IMR-90 (cell line): ENCODE results near the gene JPT2. TPM values are rescaled to one million over a fixed set of nuclear protein-coding genes. Genes with fewer than 3 reads are reported as not detected.

Experiments used
- ATAC-seq: fragments of 200-7000 bp; cut with Tn5 transposase; 2 replicates; pipeline ENCODE4 v1.9.1; 2020; ENCODE audit warnings: low read depth, mild to moderate bottlenecking, moderate library complexity
- BruUV-seq: library from RNA; stranded (reverse); fragments of 400-500 nt; replicated peaks from 2 replicates; lab custom pipeline; 2021; lab: Mats Ljungman, UMichigan
- CTCF ChIA-PET: fragments of 300-600 bp; formaldehyde crosslinking; extraction: SDS; loops from one replicate; lab custom pipeline; 2021; ENCODE audit warnings: antibody characterized with exemption; lab: Yijun Ruan, JAX
- POLR2A ChIA-PET: fragments of 300-600 bp; sonication (Branson Sonifier 250); formaldehyde crosslinking; loops from one replicate; lab custom pipeline; 2022; ENCODE audit warnings: antibody characterized with exemption; ENCODE audit not compliant: unreplicated experiment; lab: Charles Lee
- DNase-seq: peaks from one replicate; pipeline ENCODE4 v3.0.0; 2013
- H2AFZ ChIP-seq: replicated peaks from 2 replicates; pipeline ENCODE3; 2013; ENCODE audit warnings: low read length, mild to moderate bottlenecking; ENCODE audit not compliant: poor library complexity
- H2AK5ac ChIP-seq: 2 replicates; pipeline ENCODE4 v1.6.1; 2013; ENCODE audit warnings: low read depth, low read length, inconsistent platforms
- H2AK9ac ChIP-seq: replicated peaks from 2 replicates; pipeline ENCODE3; 2013; ENCODE audit warnings: mild to moderate bottlenecking, low read depth, low read length, moderate library complexity; ENCODE audit not compliant: poor library complexity
- H2BK120ac ChIP-seq: 2 replicates; pipeline ENCODE4 v1.6.1; 2013; ENCODE audit warnings: low read depth, low read length, inconsistent platforms
- H2BK15ac ChIP-seq: 3 replicates; pipeline ENCODE4 v1.6.1; 2013; ENCODE audit warnings: low read depth, low read length, inconsistent platforms
- H2BK20ac ChIP-seq: 2 replicates; pipeline ENCODE4 v1.6.1; 2013; ENCODE audit warnings: low read depth, mild to moderate bottlenecking, inconsistent platforms, low read length, moderate library complexity
- H2BK5ac ChIP-seq: 2 replicates; pipeline ENCODE4 v1.6.1; 2013; ENCODE audit warnings: mild to moderate bottlenecking, low read depth, low read length, inconsistent platforms; ENCODE audit not compliant: poor library complexity, severe bottlenecking
- H3K14ac ChIP-seq: replicated peaks from 2 replicates; pipeline ENCODE4 v1.6.1; 2013; ENCODE audit warnings: low read depth, low read length, inconsistent platforms
- H3K18ac ChIP-seq: 2 replicates; pipeline ENCODE4 v1.6.1; 2013; ENCODE audit warnings: low read depth, low read length, control low read depth
- H3K23ac ChIP-seq: 2 replicates; pipeline ENCODE4 v1.6.1; 2013; ENCODE audit warnings: low read depth, low read length, inconsistent platforms
- H3K27ac ChIP-seq: 2 replicates; pipeline ENCODE4 v1.5.1; 2013; ENCODE audit warnings: mild to moderate bottlenecking, control low read depth, low read length; ENCODE audit not compliant: insufficient read depth
- H3K27me3 ChIP-seq: 2 replicates; pipeline ENCODE4 v1.6.1; 2013; ENCODE audit warnings: low read length; ENCODE audit not compliant: control insufficient read depth, insufficient read depth
- H3K36me3 ChIP-seq: 2 replicates; pipeline ENCODE4 v1.6.1; 2013; ENCODE audit warnings: low read length, mixed read lengths; ENCODE audit not compliant: control insufficient read depth, insufficient read depth
- H3K4ac ChIP-seq: 2 replicates; pipeline ENCODE4 v1.6.1; 2013; ENCODE audit warnings: low read depth, low read length, inconsistent platforms
- H3K4me1 ChIP-seq: 2 replicates; pipeline ENCODE4 v1.6.1; 2013; ENCODE audit warnings: low read length, mixed read lengths; ENCODE audit not compliant: control insufficient read depth, insufficient read depth
- H3K4me2 ChIP-seq: 2 replicates; pipeline ENCODE4 v1.6.1; 2013; ENCODE audit warnings: low read depth, mild to moderate bottlenecking, control low read depth, low read length, moderate library complexity
- H3K4me3 ChIP-seq: 2 replicates; pipeline ENCODE4 v1.5.1; 2013; ENCODE audit warnings: low read depth, mild to moderate bottlenecking, control low read depth, low read length, moderate library complexity; ENCODE audit not compliant: insufficient read depth
- H3K56ac ChIP-seq: 2 replicates; pipeline ENCODE4 v1.6.1; 2013; ENCODE audit warnings: low read length, inconsistent platforms; ENCODE audit not compliant: insufficient read depth; ENCODE audit errors: extremely low read depth
- H3K79me1 ChIP-seq, 2 experiments: 2 replicates each; pipeline ENCODE4 v1.6.1; 2013; ENCODE audit warnings: low read length in 2 of 2, inconsistent platforms in 1 of 2, low read depth in 1 of 2
- H3K9ac ChIP-seq: 2 replicates; pipeline ENCODE4 v1.6.1; 2013; ENCODE audit warnings: low read depth, low read length, control low read depth
- H3K9me1 ChIP-seq: 2 replicates; pipeline ENCODE4 v1.6.1; 2013; ENCODE audit warnings: low read length, inconsistent platforms; ENCODE audit not compliant: insufficient read depth
- H3K9me3 ChIP-seq: 2 replicates; pipeline ENCODE4 v1.6.1; 2013; ENCODE audit warnings: low read length; ENCODE audit not compliant: control insufficient read depth, insufficient read depth
- H4K20me1 ChIP-seq: 2 replicates; pipeline ENCODE4 v1.6.1; 2013; ENCODE audit warnings: low read length, inconsistent platforms; ENCODE audit not compliant: insufficient read depth
- H4K5ac ChIP-seq: 2 replicates; pipeline ENCODE4 v1.6.1; 2013; ENCODE audit warnings: mild to moderate bottlenecking, low read depth, low read length, control low read depth
- H4K8ac ChIP-seq, 2 experiments: 2 replicates each; pipeline ENCODE4 v1.6.1; 2013; ENCODE audit warnings: low read depth in 2 of 2, low read length in 2 of 2, control low read depth in 1 of 2, inconsistent platforms in 1 of 2
- H4K91ac ChIP-seq: 2 replicates; pipeline ENCODE4 v1.6.1; 2013; ENCODE audit warnings: low read depth, low read length, inconsistent platforms; ENCODE audit not compliant: insufficient read depth
- BHLHE40 ChIP-seq: fragments of 150-350 bp; IDR thresholded peaks from 2 replicates; pipeline ENCODE4 v1.6.1; 2016; ENCODE audit warnings: mild to moderate bottlenecking, low read depth, low read length
- CEBPB ChIP-seq: IDR thresholded peaks from 2 replicates; pipeline ENCODE4 v1.6.1; 2012; ENCODE audit warnings: low read depth, low read length, improper control_type of control experiment
- CHD1 ChIP-seq: IDR thresholded peaks from 2 replicates; pipeline ENCODE4 v1.6.1; 2012; ENCODE audit warnings: low read depth, low read length, improper control_type of control experiment
- CTCF ChIP-seq: conservative IDR thresholded peaks from 2 replicates; pipeline ENCODE4 v1.5.1; 2012; ENCODE audit warnings: mild to moderate bottlenecking, low read depth, low read length, improper control_type of control experiment
- ELK1 ChIP-seq: fragments of 150-350 bp; IDR thresholded peaks from 2 replicates; pipeline ENCODE4 v1.6.1; 2016; ENCODE audit warnings: low read depth, mild to moderate bottlenecking, low read length, moderate library complexity, borderline replicate concordance
- FOS ChIP-seq: fragments of 150-350 bp; IDR thresholded peaks from 2 replicates; pipeline ENCODE4 v1.6.1; 2016; ENCODE audit warnings: low read depth, low read length
- MAFK ChIP-seq: IDR thresholded peaks from 2 replicates; pipeline ENCODE4 v1.6.1; 2012; ENCODE audit warnings: low read depth, low read length, improper control_type of control experiment
- MAZ ChIP-seq: IDR thresholded peaks from 2 replicates; pipeline ENCODE4 v1.6.1; 2012; ENCODE audit warnings: low read depth, mild to moderate bottlenecking, low read length, improper control_type of control experiment, moderate library complexity, borderline replicate concordance
- MXI1 ChIP-seq: IDR thresholded peaks from 2 replicates; pipeline ENCODE4 v1.6.1; 2012; ENCODE audit warnings: low read depth, mild to moderate bottlenecking, low read length, moderate library complexity, borderline replicate concordance
- NFE2L2 ChIP-seq: fragments of 150-350 bp; IDR thresholded peaks from 2 replicates; pipeline ENCODE4 v1.6.1; 2016; ENCODE audit warnings: low read depth, mild to moderate bottlenecking, low read length
- POLR2A ChIP-seq: IDR thresholded peaks from 2 replicates; pipeline ENCODE4 v1.6.1; 2012; ENCODE audit warnings: mild to moderate bottlenecking, low read depth, low read length
- RAD21 ChIP-seq: IDR thresholded peaks from 2 replicates; pipeline ENCODE4 v1.6.1; 2012; ENCODE audit warnings: low read length, improper control_type of control experiment
- RCOR1 ChIP-seq: IDR thresholded peaks from 2 replicates; pipeline ENCODE4 v1.6.1; 2012; ENCODE audit warnings: mild to moderate bottlenecking, low read length, improper control_type of control experiment; ENCODE audit not compliant: insufficient replicate concordance
- RFX5 ChIP-seq: IDR thresholded peaks from 2 replicates; pipeline ENCODE4 v1.8.0; 2012; ENCODE audit warnings: low read depth, mild to moderate bottlenecking, low read length, moderate library complexity
- SMC3 ChIP-seq: fragments of 150-350 bp; IDR thresholded peaks from 2 replicates; pipeline ENCODE4 v1.6.1; 2016; ENCODE audit warnings: low read depth, mild to moderate bottlenecking, antibody characterized with exemption, low read length, moderate library complexity
- USF2 ChIP-seq: fragments of 150-350 bp; IDR thresholded peaks from 2 replicates; pipeline ENCODE4 v1.6.1; 2017; ENCODE audit warnings: mild to moderate bottlenecking, antibody characterized with exemption, low read length, low read depth
- WGBS, 2 experiments: methylation state at CpG; one replicate each; pipeline versions ENCODE4 v1.1.5 to v1.1.7; 2013; ENCODE audit warnings: missing lambda C conversion rate in 2 of 2; ENCODE audit not compliant: insufficient read length in 1 of 2; ENCODE audit errors: extremely low coverage in 2 of 2; 5-methylcytosine and 5-hydroxymethylcytosine counted together
- dilution Hi-C: fragments of 300-500 bp; cut with HindIII; formaldehyde crosslinking; loops from one replicate; pipeline ENCODE4 v1.14.3; 2018; ENCODE audit warnings: low sequenced_read_pairs; ENCODE audit not compliant: unreplicated experiment
- in situ Hi-C: fragments of 300-500 bp; cut with MboI; formaldehyde crosslinking; loops from 3 replicates; pipeline ENCODE4 v1.14.3; 2019; ENCODE audit warnings: low sequenced_read_pairs, inconsistent platforms, mixed read lengths
- intact Hi-C: fragments of 100-400 bp; cut with micrococcal nuclease; formaldehyde crosslinking; loops from 2 replicates; pipeline ENCODE4 v1.10.0; 2022
- polyA plus RNA-seq, 3 experiments: library from polyadenylated mRNA; depleted of rRNA; stranded (reverse); fragments of >200 nt; gene quantifications; 2 replicates each; pipeline ENCODE4 v1.2.3, GENCODE V29; 2012; ENCODE audit warnings: low replicate concordance in 1 of 3
- total RNA-seq: library from RNA; depleted of rRNA; stranded (reverse); fragments of >200 nt; gene quantifications from 2 replicates; pipeline ENCODE4 v1.2.3, GENCODE V29; 2012

The JPT2 gene
- total and polyA plus RNA-seq, 2 of the 4 experiments (the other 2 are of a cell fraction) = 40.0 to 41.5 TPM

- in situ Hi-C loops (no loop called here), intact Hi-C loops (no loop called here), dilution Hi-C loops (no loop called here)
- 97% methylated on average over 6 of the region's 8 CpGs; no CpG with 5 or more reads in 1 of the 2 experiments for WGBS, 2 experiments
- H3K18ac ChIP-seq = no peak overlapping the region
- H3K9me1 ChIP-seq = peaks cover 4% of the 10 kb centered on the region; the same call in 1 of the 2 replicates
- no peak overlapping the region for H2AFZ ChIP-seq
- H3K14ac ChIP-seq = no peak overlapping the region
- H3K4me3 ChIP-seq = no peak overlapping the region
- peaks cover 81% of the 10 kb centered on the region for H3K36me3 ChIP-seq
- no peak overlapping the region for H2AK9ac ChIP-seq
- no peak overlapping the region for H4K91ac ChIP-seq
- H2AK5ac ChIP-seq = no peak overlapping the region
- ChIA-PET CTCF (no interaction called here), POLR2A (no interaction called here)
- H2BK15ac ChIP-seq = no peak overlapping the region
- DNase-seq (no peak), ATAC-seq (no peak)
- H2BK120ac ChIP-seq = no peak overlapping the region
- H3K4me1 ChIP-seq = no peaks in the 10 kb centered on the region
- peaks cover 19 to 41% of the 10 kb centered on the region in 2 experiments for H3K79me1 ChIP-seq
- BruUV-seq = no TSS peak
- no peak for TF ChIP-seq MAZ
- TF ChIP-seq POLR2A = no peak
- no peak for TF ChIP-seq RCOR1
- no peak for TF ChIP-seq BHLHE40
- no peak for TF ChIP-seq RAD21
- no peak for TF ChIP-seq CEBPB
- no peak for TF ChIP-seq SMC3
- TF ChIP-seq MXI1 = no peak
- TF ChIP-seq ELK1 = no peak
- TF ChIP-seq MAFK = no peak
- TF ChIP-seq NFE2L2 = no peak
- TF ChIP-seq RFX5 = no peak
- TF ChIP-seq USF2 = no peak
- no peak for TF ChIP-seq FOS
- TF ChIP-seq CTCF = no peak
- TF ChIP-seq CHD1 = no peak
- no peak overlapping the region for H2BK20ac ChIP-seq
- no peak overlapping the region for H3K4ac ChIP-seq
- H4K8ac ChIP-seq = no peak overlapping the region
- no peak overlapping the region for H3K9ac ChIP-seq
- no peak overlapping the region for H4K5ac ChIP-seq
- no peaks in the 10 kb centered on the region for H3K27me3 ChIP-seq
- H3K9me3 ChIP-seq = no peaks in the 10 kb centered on the region
- H3K23ac ChIP-seq = no peak overlapping the region
- H4K20me1 ChIP-seq = peaks cover 37% of the 10 kb centered on the region
- no peak overlapping the region for H3K56ac ChIP-seq
- H3K4me2 ChIP-seq = no peak overlapping the region
- no peak overlapping the region for H2BK5ac ChIP-seq
- H3K27ac ChIP-seq = no peak overlapping the region
Observed at GRCh38 chr16:1638757-1639156, 39.3 kb upstream of the JPT2 start.
